PC-9 (cell line): ENCODE data around the gene SH3RF1. TPM values are rescaled to one million over a fixed set of nuclear protein-coding genes. Genes with fewer than 3 reads are reported as not detected.
"Not testable (repeated sequence)": the region's sequence is repeated elsewhere in the genome, so short reads cannot be mapped to it uniquely, and the experiment has no call there.

Source experiments
- BruUV-seq: library from RNA; stranded (reverse); fragments of 400-500 nt; replicated peaks from 2 replicates; lab custom pipeline; 2021; lab: Mats Ljungman, UMichigan
- CTCF ChIA-PET: fragments of 300-600 bp; sonication (Branson Sonifier 250); formaldehyde crosslinking; loops from one replicate; lab custom pipeline; 2022; ENCODE audit warnings: antibody characterized with exemption; lab: Charles Lee
- POLR2A ChIA-PET: fragments of 300-600 bp; sonication (Branson Sonifier 250); formaldehyde crosslinking; loops from one replicate; lab custom pipeline; 2022; ENCODE audit warnings: antibody characterized with exemption; ENCODE audit not compliant: unreplicated experiment; lab: Charles Lee
- DNase-seq, 2 experiments: peaks; one replicate each; pipeline versions ENCODE4 v3.0.0 to v3.0.0-alpha.2; 2015 to 2022; ENCODE audit warnings: mixed read lengths in 1 of 2
- H2AFZ ChIP-seq: fragments of 200-600 bp; sonication (generic); 2 replicates; pipeline ENCODE4 v1.8.1; 2017; ENCODE audit warnings: antibody characterized with exemption
- H3F3A ChIP-seq: fragments of 200-600 bp; sonication (generic); 2 replicates; pipeline ENCODE4 v1.8.1; 2017; ENCODE audit warnings: antibody characterized with exemption, mild to moderate bottlenecking, low read depth; ENCODE audit not compliant: insufficient read depth
- H3K27ac ChIP-seq: fragments of 200-600 bp; sonication (generic); 2 replicates; pipeline ENCODE4 v1.6.1; 2016; ENCODE audit warnings: mixed run types
- H3K27me3 ChIP-seq: fragments of 200-600 bp; sonication (generic); 2 replicates; pipeline ENCODE4 v1.6.1; 2016; ENCODE audit warnings: low read depth, mixed run types; ENCODE audit not compliant: insufficient read depth
- H3K36me3 ChIP-seq: fragments of 200-600 bp; sonication (generic); 2 replicates; pipeline ENCODE4 v1.6.1; 2016; ENCODE audit warnings: low read depth, mixed run types
- H3K4me1 ChIP-seq: fragments of 200-600 bp; sonication (generic); replicated peaks from 2 replicates; pipeline ENCODE4 v1.6.1; 2016; ENCODE audit warnings: mixed run types; ENCODE audit not compliant: insufficient read depth
- H3K4me2 ChIP-seq: fragments of 200-600 bp; sonication (generic); 2 replicates; pipeline ENCODE4 v1.6.1; 2017; ENCODE audit warnings: mixed run types
- H3K4me3 ChIP-seq: fragments of 200-600 bp; sonication (generic); 2 replicates; pipeline ENCODE4 v1.6.1; 2016; ENCODE audit warnings: mixed run types
- H3K79me2 ChIP-seq: fragments of 200-600 bp; sonication (generic); 2 replicates; pipeline ENCODE4 v1.6.1; 2017; ENCODE audit warnings: low read depth, mixed run types
- H3K9me2 ChIP-seq: fragments of 200-600 bp; sonication (generic); 2 replicates; pipeline ENCODE4 v1.8.1; 2017; ENCODE audit warnings: mild to moderate bottlenecking; ENCODE audit not compliant: insufficient read depth
- H3K9me3 ChIP-seq: fragments of 200-600 bp; sonication (generic); 2 replicates; pipeline ENCODE4 v1.8.1; 2016; ENCODE audit warnings: low read depth; ENCODE audit not compliant: insufficient read depth
- H4K20me1 ChIP-seq: fragments of 200-600 bp; sonication (generic); 2 replicates; pipeline ENCODE4 v1.8.1; 2017; ENCODE audit not compliant: insufficient read depth
- EZH2 ChIP-seq: fragments of 200-600 bp; sonication (generic); IDR thresholded peaks from 2 replicates; pipeline ENCODE4 v1.8.0; 2017; ENCODE audit warnings: antibody characterized with exemption, low read depth
- intact Hi-C: fragments of 100-400 bp; cut with micrococcal nuclease; formaldehyde crosslinking; loops from one replicate; pipeline ENCODE4 v1.10.0; 2022; ENCODE audit not compliant: unreplicated experiment
- total RNA-seq: library from RNA; stranded (reverse); gene quantifications from 2 replicates; pipeline ENCODE4 v1.2.3, GENCODE V29; 2021
- TF ChIP-seq, protein P1 (sequence below): fragments of 200-600 bp; sonication (generic); conservative IDR thresholded peaks from 2 replicates; pipeline ENCODE4 v1.6.1; 2017; ENCODE audit warnings: mixed run types, antibody characterized with exemption, mild to moderate bottlenecking, moderate library complexity

The SH3RF1 gene
- total RNA-seq, 1 experiment from 2014 or later: 26.4 TPM

DNA sequence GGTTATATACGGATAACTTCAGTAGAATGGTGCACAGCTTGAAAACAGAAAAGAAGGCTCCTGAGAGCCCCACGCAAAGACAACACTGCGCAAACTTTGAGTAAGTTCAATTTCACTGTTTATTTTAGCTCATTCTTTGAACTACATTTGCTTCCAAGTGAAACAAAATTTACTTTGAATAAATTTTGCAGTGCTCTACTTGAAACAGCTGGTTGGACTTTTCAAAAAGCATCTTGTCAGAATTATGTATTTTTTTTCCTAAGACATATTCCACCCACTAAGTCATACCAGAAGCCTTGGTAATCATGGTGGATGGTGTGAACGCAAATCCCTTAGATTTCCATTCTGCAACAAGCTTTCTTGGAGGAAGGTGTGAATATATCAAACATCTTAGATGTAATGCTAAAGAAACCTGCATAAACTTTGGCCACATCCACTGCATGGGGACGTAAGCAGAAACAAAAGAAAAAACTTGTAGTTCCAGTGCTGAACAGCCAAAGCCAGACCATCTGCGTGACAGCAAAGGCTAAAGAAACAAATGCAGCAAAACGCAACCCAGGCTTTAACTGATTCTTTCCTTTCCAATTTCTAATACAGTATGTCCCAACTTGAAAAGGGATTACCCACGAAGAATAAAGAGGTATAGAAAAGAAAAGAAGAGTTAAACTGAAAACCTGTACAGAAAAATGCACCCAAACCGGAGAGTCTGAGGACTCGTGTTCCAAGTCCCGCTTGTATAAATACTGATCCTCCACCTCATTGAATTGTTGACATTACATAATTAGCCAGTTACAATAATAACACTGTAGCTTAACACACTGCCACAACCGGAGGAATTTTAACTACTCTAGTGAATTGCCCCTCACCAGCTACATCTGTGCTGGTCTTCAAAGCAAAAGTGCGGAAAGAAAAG lies 90.9 kb downstream of the SH3RF1 start:
- no peak for DNase-seq

DNA sequence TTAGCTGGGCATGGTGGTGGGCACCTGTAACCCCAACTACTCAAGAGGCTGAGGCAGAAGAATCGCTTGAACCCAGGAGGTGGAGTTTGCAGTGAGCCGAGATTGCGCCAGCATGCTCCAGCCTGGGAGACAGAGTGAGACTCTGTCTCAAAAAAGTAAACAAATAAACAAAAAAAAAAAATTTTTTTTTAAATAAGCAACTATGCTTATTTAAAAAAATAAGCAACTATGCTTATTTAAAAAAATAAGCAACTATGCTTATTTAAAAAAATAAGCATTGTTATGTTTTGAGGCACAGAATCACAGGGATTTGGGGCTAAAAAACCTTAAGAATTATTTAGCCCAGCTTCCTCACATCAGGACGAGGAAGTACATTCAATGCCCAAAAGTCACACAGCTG lies 92.7 kb downstream of the SH3RF1 start:
- H3K27ac ChIP-seq, H3K9me2 ChIP-seq, H2AFZ ChIP-seq, H4K20me1 ChIP-seq, H3F3A ChIP-seq, H3K4me2 ChIP-seq, H3K4me3 ChIP-seq, H3K4me1 ChIP-seq, BruUV-seq, POLR2A ChIA-PET, H3K27me3 ChIP-seq, DNase-seq, H3K9me3 ChIP-seq, CTCF ChIA-PET, H3K36me3 ChIP-seq, intact Hi-C loops: not testable (repeated sequence)
- H3K79me2 ChIP-seq: peaks cover 39% of the 10 kb centered on the region

More for the DNA sequence above, 90.9 kb downstream of the SH3RF1 start:
- Histone ChIP-seq H3K4me2 (no peak overlapping the region), H3K4me3 (no peak overlapping the region), H3K27ac (no peak overlapping the region), H3K79me2 (peaks cover 48% of the 10 kb centered on the region), H3K9me3 (no peaks in the 10 kb centered on the region), H3K4me1 (peaks cover 13% of the 10 kb centered on the region), H3K36me3 (no peaks in the 10 kb centered on the region), H3K9me2 (no peaks in the 10 kb centered on the region), H3K27me3 (no peaks in the 10 kb centered on the region), H4K20me1 (no peaks in the 10 kb centered on the region), H2AFZ (no peak overlapping the region), H3F3A (peaks cover 7% of the 10 kb centered on the region; the same call in 1 of the 2 replicates)
- ChIA-PET POLR2A (interaction anchor here (0.6 kb wide), 1 partner anchor 76 kb away, joined by 4 read pairs; no protein-coding TSS in a partner anchor), CTCF (no interaction called here)
- intact Hi-C loops: loop anchor here (5.0 kb wide), 1 partner anchor 42 kb away; no protein-coding TSS in a partner anchor
- no TSS peak for BruUV-seq
- TF ChIP-seq, protein P1, sequence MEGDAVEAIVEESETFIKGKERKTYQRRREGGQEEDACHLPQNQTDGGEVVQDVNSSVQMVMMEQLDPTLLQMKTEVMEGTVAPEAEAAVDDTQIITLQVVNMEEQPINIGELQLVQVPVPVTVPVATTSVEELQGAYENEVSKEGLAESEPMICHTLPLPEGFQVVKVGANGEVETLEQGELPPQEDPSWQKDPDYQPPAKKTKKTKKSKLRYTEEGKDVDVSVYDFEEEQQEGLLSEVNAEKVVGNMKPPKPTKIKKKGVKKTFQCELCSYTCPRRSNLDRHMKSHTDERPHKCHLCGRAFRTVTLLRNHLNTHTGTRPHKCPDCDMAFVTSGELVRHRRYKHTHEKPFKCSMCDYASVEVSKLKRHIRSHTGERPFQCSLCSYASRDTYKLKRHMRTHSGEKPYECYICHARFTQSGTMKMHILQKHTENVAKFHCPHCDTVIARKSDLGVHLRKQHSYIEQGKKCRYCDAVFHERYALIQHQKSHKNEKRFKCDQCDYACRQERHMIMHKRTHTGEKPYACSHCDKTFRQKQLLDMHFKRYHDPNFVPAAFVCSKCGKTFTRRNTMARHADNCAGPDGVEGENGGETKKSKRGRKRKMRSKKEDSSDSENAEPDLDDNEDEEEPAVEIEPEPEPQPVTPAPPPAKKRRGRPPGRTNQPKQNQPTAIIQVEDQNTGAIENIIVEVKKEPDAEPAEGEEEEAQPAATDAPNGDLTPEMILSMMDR: no peak
- TF ChIP-seq EZH2: no peak

DNA sequence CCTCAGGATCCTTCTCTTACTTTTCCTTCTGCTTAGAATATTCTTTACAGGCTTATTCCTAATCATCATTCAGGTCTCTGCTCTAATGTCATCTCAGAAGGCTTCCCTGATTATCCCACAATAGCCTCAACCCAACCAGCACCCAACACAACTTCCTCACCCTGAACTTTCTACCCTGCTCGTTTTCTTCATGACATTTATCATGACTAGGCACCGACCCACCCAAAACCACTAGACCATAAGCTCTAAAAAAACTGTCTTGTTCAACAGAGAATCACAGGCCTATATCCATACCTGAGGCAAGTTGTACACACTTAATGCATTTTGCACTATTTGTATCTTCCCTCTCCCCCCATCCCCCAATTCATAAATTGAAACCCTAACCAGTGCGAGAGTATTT lies 95.3 kb downstream of the SH3RF1 start:
- no peaks in the 10 kb centered on the region for H3K9me3 ChIP-seq
- no peak overlapping the region for H3K27ac ChIP-seq
- no peak overlapping the region for H2AFZ ChIP-seq
- BruUV-seq: no TSS peak
- no peak overlapping the region for H3K4me2 ChIP-seq
- CTCF ChIA-PET: no interaction called here
- H3K79me2 ChIP-seq: peaks cover 26% of the 10 kb centered on the region
- no peak for DNase-seq
- H3K4me1 ChIP-seq: no peaks in the 10 kb centered on the region
- TF ChIP-seq, protein P1: no peak
- no peak for TF ChIP-seq EZH2
- no peak overlapping the region for H3K4me3 ChIP-seq
- intact Hi-C loops: no loop called here
- no peaks in the 10 kb centered on the region for H3K27me3 ChIP-seq
- no peaks in the 10 kb centered on the region for H3K36me3 ChIP-seq
- POLR2A ChIA-PET: no interaction called here
- H4K20me1 ChIP-seq: no peaks in the 10 kb centered on the region
- H3F3A ChIP-seq: 0 out of 2 replicates have a peak, but pooled peaks cover 4% of the 10 kb centered on the region
- no peaks in the 10 kb centered on the region for H3K9me2 ChIP-seq
